Measurements from ENCODE around the gene IL12RB1. TPM values are rescaled to one million over a fixed set of nuclear protein-coding genes. Genes with fewer than 3 reads are reported as not detected.

The IL12RB1 gene
- total and polyA plus RNA-seq, 4 donors, result 0.40 to 0.93 (median 0.58) TPM

DNA sequence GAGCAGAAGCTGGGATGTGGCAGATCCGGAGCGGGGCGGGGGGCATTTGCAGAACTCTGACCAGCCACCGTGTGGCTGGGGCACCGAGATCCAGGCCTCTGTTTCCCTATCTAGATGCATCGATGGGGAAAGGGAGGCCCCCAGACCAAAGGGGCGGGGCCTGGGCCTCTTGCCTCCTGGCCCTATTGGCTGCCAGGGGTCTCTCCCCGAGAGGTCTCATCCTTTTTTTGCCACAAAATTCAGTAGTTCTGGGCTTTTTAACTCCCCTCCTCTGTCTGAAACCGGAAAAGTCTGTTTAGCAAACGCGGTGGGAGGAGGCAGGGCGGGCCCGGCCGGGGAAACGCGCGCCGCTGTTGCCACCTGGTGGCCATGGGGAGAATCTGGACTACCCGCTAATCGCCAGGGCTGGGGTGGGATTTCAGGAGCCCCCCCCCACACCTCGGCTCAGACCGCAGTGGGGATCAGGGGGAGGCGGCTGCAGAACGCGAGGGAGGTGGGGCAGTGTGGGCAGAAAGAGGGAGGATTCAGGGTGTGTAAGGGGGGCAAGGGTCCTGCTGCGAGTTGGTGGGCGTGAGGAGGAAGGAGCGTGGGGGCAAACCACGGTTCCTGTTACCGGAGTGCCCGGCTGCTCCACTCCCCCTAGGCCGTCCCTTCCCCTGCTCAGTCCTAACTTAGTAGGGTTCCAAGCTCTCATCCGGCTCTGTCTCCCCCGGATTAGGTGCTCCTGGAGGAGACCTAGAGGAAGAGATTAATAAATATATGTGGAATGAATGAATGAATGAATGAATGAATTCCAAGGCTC, 28.3 kb downstream of the IL12RB1 start:
- peak in 4 of 6 donors; percentile 53 to 90 (median 73) for DNase-seq (ENCODE audit: low read depth in 4 of 6, low spot score in 6 of 6)
- Histone ChIP-seq H3K4me1 (ENCODE audit: control insufficient read depth, insufficient read depth, low read length) (peaks cover 17% of the 10 kb centered on the region), H3K4me3 (ENCODE audit: low read depth, low read length) (peak overlapping the region; percentile 27), H3K27me3 (ENCODE audit: control insufficient read depth, insufficient read depth, low read length) (peaks cover 6% of the 10 kb centered on the region), H3K27ac (ENCODE audit: low read depth, low read length) (peak overlapping the region; percentile 45), H3K9me3 (ENCODE audit: control insufficient read depth, insufficient read depth, low read length) (no peaks in the 10 kb centered on the region), H3K36me3 (ENCODE audit: control insufficient read depth, insufficient read depth, low read length) (no peaks in the 10 kb centered on the region)
- under 1% methylated on average over 27 of the region's 34 CpGs for WGBS (ENCODE audit: insufficient coverage)

DNA sequence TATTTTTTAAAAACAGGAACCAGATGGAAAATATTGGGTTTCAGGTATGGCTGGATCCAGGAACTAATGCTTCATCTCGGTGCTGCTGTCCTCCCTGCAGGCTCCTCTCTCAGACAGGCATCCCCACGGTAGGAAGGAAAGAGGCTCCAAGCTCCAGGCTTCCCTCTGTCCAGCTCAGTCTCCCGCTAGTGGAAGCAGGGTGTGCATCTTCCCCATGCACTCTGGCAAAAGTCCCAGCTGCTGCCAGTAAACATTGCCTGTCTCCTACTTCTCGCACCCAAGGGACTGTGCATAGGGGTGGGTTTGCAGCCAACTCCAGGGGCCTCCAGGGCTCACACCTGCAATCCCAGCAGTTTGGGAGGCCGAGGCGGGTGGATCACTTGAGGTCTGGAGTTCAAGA, 29.2 kb downstream of the IL12RB1 start:
- 92% methylated on average over 2 of the region's 6 CpGs for WGBS (ENCODE audit: insufficient coverage)
- Histone ChIP-seq H3K27ac (ENCODE audit: low read depth, low read length) (no peak overlapping the region), H3K4me1 (ENCODE audit: control insufficient read depth, insufficient read depth, low read length) (peaks cover 17% of the 10 kb centered on the region), H3K4me3 (ENCODE audit: low read depth, low read length) (no peak overlapping the region), H3K36me3 (ENCODE audit: control insufficient read depth, insufficient read depth, low read length) (no peaks in the 10 kb centered on the region), H3K27me3 (ENCODE audit: control insufficient read depth, insufficient read depth, low read length) (peaks cover 6% of the 10 kb centered on the region), H3K9me3 (ENCODE audit: control insufficient read depth, insufficient read depth, low read length) (no peaks in the 10 kb centered on the region)
- DNase-seq (ENCODE audit: low read depth in 4 of 6, low spot score in 6 of 6), result no peak

DNA sequence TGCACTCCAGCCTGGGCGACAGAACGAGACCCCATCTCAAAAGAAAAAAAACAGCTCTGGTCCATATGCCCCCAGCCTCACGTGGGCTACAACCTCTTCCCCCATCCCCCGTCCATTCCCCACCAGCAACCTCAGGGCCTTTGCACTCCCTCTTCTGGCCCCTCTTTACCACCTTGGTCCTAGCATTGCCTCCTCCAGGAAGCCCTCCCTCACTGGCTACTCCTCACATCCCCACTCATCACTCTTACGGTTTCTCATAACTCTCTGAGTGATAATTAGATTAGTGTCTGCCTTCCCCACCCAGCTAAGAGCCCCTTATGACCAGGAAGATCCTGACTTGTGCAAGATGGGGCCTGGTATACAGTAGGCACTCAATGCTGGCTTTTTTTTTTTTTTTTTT, 30.8 kb downstream of the IL12RB1 start:
- no peaks in the 10 kb centered on the region for H3K9me3 ChIP-seq (ENCODE audit: control insufficient read depth, insufficient read depth, low read length)
- no peak for DNase-seq (ENCODE audit: low read depth in 4 of 6, low spot score in 6 of 6)
- H3K27me3 ChIP-seq (ENCODE audit: control insufficient read depth, insufficient read depth, low read length), result peaks cover 16% of the 10 kb centered on the region
- no peak overlapping the region for H3K4me3 ChIP-seq (ENCODE audit: low read depth, low read length)
- H3K27ac ChIP-seq (ENCODE audit: low read depth, low read length), result no peak overlapping the region
- H3K4me1 ChIP-seq (ENCODE audit: control insufficient read depth, insufficient read depth, low read length), result peaks cover 12% of the 10 kb centered on the region
- 70% methylated on average over 3 of the region's 5 CpGs for WGBS (ENCODE audit: insufficient coverage)
- H3K36me3 ChIP-seq (ENCODE audit: control insufficient read depth, insufficient read depth, low read length), result no peaks in the 10 kb centered on the region

DNA sequence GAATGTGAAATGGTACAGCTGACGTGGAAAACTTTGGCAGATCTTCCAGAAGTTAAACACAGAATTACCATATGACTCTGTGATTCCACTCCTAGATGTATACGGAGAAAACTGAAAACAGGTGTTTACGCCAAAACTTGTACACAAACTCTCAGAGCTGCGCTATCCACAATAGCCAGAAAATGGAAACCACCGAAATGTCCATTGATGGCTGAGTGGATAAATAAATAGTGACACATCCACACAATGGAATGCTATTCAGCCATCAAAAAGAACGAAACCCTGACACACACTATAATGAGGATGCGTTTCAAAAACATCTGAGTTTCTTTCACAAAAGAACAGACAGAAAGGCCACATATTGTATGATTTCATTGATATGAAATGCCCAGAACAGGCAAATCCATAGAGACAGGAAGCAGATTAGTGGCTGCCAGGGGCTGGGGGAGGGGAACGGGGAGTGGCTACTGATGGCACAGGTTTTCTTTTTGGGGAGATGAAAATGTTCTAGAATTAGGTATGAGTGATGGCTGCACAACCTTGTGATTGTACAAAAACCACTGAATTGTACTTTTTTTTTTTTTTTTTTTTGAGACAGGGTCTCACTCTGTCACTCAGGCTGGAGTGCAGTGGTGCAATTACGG, 33.0 kb downstream of the IL12RB1 start:
- Histone ChIP-seq H3K4me1 (ENCODE audit: control insufficient read depth, insufficient read depth, low read length) (peaks cover 10% of the 10 kb centered on the region), H3K9me3 (ENCODE audit: control insufficient read depth, insufficient read depth, low read length) (no peaks in the 10 kb centered on the region), H3K27me3 (ENCODE audit: control insufficient read depth, insufficient read depth, low read length) (peaks cover 25% of the 10 kb centered on the region), H3K4me3 (ENCODE audit: low read depth, low read length) (no peak overlapping the region), H3K27ac (ENCODE audit: low read depth, low read length) (no peak overlapping the region), H3K36me3 (ENCODE audit: control insufficient read depth, insufficient read depth, low read length) (no peaks in the 10 kb centered on the region)
- DNase-seq (ENCODE audit: low read depth in 4 of 6, low spot score in 6 of 6), result no peak
- 75% methylated on average over 1 of the region's 9 CpGs for WGBS (ENCODE audit: insufficient coverage)

DNA sequence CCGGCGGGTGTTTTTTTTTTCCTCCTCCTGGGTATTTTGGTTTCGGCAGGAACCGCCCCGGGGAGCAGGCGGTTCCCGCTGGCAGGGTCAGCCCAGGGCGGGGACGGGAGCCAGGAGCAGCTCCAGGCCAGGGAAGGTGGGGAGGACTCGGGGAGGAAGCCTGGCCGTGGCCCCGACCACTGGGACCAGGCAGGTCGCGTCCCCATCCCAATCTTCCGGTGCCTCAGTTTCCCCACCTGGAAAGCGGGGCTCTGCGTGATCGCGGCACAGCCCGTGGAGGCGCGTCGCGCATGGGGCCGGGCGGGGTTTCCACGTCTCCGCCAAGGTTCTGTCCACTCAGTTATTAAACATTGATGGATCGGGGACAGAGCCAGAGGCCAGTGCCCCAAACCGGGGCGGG, 34.8 kb downstream of the IL12RB1 start:
- 12% methylated on average over 18 of the region's 31 CpGs for WGBS (ENCODE audit: insufficient coverage)
- no peaks in the 10 kb centered on the region for H3K9me3 ChIP-seq (ENCODE audit: control insufficient read depth, insufficient read depth, low read length)
- peaks cover 25% of the 10 kb centered on the region for H3K27me3 ChIP-seq (ENCODE audit: control insufficient read depth, insufficient read depth, low read length)
- H3K36me3 ChIP-seq (ENCODE audit: control insufficient read depth, insufficient read depth, low read length), result no peaks in the 10 kb centered on the region
- H3K4me1 ChIP-seq (ENCODE audit: control insufficient read depth, insufficient read depth, low read length), result no peaks in the 10 kb centered on the region
- no peak for DNase-seq (ENCODE audit: low read depth in 4 of 6, low spot score in 6 of 6)
- no peak overlapping the region for H3K27ac ChIP-seq (ENCODE audit: low read depth, low read length)
- no peak overlapping the region for H3K4me3 ChIP-seq (ENCODE audit: low read depth, low read length)

DNA sequence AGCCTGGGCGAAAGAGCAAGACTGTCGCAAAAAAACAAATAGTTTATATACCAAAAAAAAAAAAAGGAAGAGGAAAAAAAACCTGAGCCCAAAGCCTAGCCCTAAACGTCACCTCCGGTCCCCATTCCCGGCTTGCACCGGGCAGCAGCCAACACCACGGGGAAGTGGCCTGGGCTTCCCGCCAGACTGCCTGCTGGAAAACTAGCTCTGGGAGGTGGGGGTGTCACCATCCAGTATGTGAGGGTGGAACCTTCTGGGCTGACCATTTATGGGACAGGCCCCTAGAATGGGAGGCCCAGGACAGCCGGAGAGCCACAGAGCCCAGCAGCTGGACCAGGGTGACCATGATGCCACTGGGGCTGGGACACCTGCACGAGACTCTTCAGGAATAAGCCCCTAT, 37.3 kb downstream of the IL12RB1 start:
- H3K27me3 ChIP-seq (ENCODE audit: control insufficient read depth, insufficient read depth, low read length), result peaks cover 24% of the 10 kb centered on the region
- no peaks in the 10 kb centered on the region for H3K36me3 ChIP-seq (ENCODE audit: control insufficient read depth, insufficient read depth, low read length)
- peaks cover 6% of the 10 kb centered on the region for H3K4me1 ChIP-seq (ENCODE audit: control insufficient read depth, insufficient read depth, low read length)
- 59% methylated on average over 8 of the region's 10 CpGs for WGBS (ENCODE audit: insufficient coverage)
- peak in 1 of 6 donors; percentile 38 for DNase-seq (ENCODE audit: low read depth in 4 of 6, low spot score in 6 of 6)
- no peak overlapping the region for H3K27ac ChIP-seq (ENCODE audit: low read depth, low read length)
- H3K4me3 ChIP-seq (ENCODE audit: low read depth, low read length), result no peak overlapping the region
- H3K9me3 ChIP-seq (ENCODE audit: control insufficient read depth, insufficient read depth, low read length), result no peaks in the 10 kb centered on the region

DNA sequence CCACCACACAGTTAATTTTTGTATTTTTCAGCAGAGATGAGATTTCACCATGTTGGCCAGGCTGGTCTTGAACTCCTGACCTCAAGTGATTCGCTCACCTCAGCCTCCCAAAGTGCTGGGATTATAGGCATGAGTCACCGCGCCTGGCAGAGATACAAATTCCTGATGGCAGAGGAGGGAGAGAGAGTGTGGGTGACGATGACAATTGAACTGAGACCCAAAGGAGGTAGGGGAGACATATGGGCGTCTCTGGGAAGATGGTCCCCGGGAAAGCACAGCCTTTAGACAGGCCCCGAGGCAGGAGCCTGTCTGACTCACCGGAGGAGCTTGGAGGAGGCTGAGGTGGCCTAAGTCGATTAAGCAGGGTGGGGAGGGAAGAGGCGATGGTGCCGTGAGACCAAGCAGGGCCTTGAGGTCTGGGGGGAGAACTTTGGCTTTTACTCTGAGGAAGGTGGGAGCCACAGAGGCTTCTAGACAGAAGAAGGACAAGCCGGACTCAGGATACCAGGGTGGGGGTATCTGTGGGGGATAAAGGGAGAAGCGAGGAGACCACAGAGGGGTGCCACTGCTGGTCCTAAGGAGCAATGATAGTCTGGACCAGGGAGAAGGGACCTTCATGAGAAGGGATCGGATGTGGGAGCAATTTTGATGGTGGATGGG, 40.5 kb downstream of the IL12RB1 start:
- Histone ChIP-seq H3K4me1 (ENCODE audit: control insufficient read depth, insufficient read depth, low read length) (peaks cover 6% of the 10 kb centered on the region), H3K27ac (ENCODE audit: low read depth, low read length) (no peak overlapping the region), H3K27me3 (ENCODE audit: control insufficient read depth, insufficient read depth, low read length) (peaks cover 13% of the 10 kb centered on the region), H3K9me3 (ENCODE audit: control insufficient read depth, insufficient read depth, low read length) (no peaks in the 10 kb centered on the region), H3K4me3 (ENCODE audit: low read depth, low read length) (no peak overlapping the region), H3K36me3 (ENCODE audit: control insufficient read depth, insufficient read depth, low read length) (no peaks in the 10 kb centered on the region)
- no peak for DNase-seq (ENCODE audit: low read depth in 4 of 6, low spot score in 6 of 6)
- WGBS (ENCODE audit: insufficient coverage), result 74% methylated on average over 13 of the region's 14 CpGs

DNA sequence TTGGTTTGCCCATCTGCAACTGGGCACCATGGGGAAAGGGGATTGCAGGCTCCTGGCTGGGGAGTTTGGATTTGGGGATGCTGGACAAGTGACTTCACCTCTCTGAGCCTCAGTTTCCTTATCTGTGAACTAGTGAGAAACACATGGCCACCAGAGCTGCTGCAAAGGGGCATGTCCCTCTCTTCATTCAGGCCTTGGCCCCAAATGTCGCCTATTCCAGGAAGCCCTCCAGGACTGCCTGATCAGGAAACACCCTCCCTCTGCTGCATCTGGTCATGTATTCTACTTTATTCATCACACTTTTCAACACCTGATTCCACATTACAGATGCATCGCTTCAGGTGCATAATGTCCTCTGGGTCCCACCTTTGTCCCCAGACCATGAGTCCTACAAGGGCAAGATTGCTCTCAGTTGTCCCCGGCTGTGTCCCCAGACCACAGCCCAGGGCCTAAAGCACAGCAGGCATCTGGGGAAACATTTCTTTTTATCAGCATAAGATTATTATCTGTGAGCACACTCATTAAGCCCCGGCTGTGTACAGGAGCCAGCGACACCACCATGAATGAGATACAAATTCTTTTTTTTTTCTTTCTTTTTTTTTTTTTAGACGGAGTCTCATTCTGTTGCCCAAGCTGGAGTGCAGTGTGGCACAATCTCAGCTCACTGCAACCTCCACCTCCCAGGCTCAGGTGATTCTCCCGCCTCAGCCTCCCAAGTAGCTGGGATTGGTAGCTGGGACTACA, 41.3 kb downstream of the IL12RB1 start:
- DNase-seq (ENCODE audit: low read depth in 4 of 6, low spot score in 6 of 6), result no peak
- WGBS (ENCODE audit: insufficient coverage), result 92% methylated on average over 4 of the region's 7 CpGs
- peaks cover 6% of the 10 kb centered on the region for H3K4me1 ChIP-seq (ENCODE audit: control insufficient read depth, insufficient read depth, low read length)
- H3K27me3 ChIP-seq (ENCODE audit: control insufficient read depth, insufficient read depth, low read length), result peaks cover 13% of the 10 kb centered on the region
- H3K27ac ChIP-seq (ENCODE audit: low read depth, low read length), result no peak overlapping the region
- H3K36me3 ChIP-seq (ENCODE audit: control insufficient read depth, insufficient read depth, low read length), result no peaks in the 10 kb centered on the region
- peak overlapping the region; percentile 4 for H3K4me3 ChIP-seq (ENCODE audit: low read depth, low read length)
- H3K9me3 ChIP-seq (ENCODE audit: control insufficient read depth, insufficient read depth, low read length), result peaks cover 3% of the 10 kb centered on the region

DNA sequence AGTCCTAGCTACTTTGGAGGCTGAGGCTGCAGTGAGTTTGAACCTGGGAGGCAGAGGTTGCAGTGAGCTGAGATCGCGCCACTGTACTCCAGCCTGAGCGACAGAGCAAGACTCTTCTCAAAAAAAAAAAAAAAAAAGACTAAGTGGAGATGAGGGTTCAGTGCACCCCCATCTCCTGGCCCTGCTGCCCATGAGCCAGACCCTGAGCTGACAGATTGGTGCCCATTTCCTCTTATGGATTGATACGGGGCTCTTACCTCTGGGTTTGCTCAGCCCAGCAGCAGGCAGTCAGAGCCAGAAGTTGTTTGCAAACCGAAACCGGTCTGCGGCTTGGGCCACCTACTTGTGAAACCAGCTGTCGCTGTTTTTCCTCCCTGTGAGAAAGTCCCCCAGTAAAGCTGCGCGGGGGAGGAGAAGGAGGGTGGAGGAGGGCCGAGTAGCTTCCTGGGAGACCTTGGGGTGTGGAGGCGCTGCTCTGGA, 41.9 kb downstream of the IL12RB1 start:
- peaks cover 7% of the 10 kb centered on the region for H3K27me3 ChIP-seq (ENCODE audit: control insufficient read depth, insufficient read depth, low read length)
- 8% methylated on average over 8 of the region's 12 CpGs for WGBS (ENCODE audit: insufficient coverage)
- H3K4me1 ChIP-seq (ENCODE audit: control insufficient read depth, insufficient read depth, low read length), result peaks cover 6% of the 10 kb centered on the region
- peaks cover 3% of the 10 kb centered on the region for H3K9me3 ChIP-seq (ENCODE audit: control insufficient read depth, insufficient read depth, low read length)
- peak in 1 of 6 donors; percentile 36 for DNase-seq (ENCODE audit: low read depth in 4 of 6, low spot score in 6 of 6)
- H3K4me3 ChIP-seq (ENCODE audit: low read depth, low read length), result peak overlapping the region; percentile 4
- no peak overlapping the region for H3K27ac ChIP-seq (ENCODE audit: low read depth, low read length)
- H3K36me3 ChIP-seq (ENCODE audit: control insufficient read depth, insufficient read depth, low read length), result no peaks in the 10 kb centered on the region

Measured in spinal cord (tissue), 10 donors.